Mucosa of descending colon (tissue), 3 donors: Measurements from ENCODE around the gene ATP6V1D. TPM values are rescaled to one million over a fixed set of nuclear protein-coding genes. Genes with fewer than 3 reads are reported as not detected.

Experiments used
- ATAC-seq: fragments of 200-7000 bp; cut with Tn5 transposase; one replicate; pipeline ENCODE4 v1.9.1; 2020; ENCODE audit warnings: mild to moderate bottlenecking, moderate library complexity
- DNase-seq, 3 donors: peaks; one replicate each; pipeline ENCODE4 v3.0.0-alpha.2; 2020
- H3K36me3 ChIP-seq: fragments of 200-600 bp; one replicate; pipeline ENCODE4 v1.8.0; 2021; ENCODE audit warnings: low read depth, mild to moderate bottlenecking
- H3K4me1 ChIP-seq: fragments of 200-600 bp; one replicate; pipeline ENCODE4 v1.8.0; 2021; ENCODE audit warnings: low read depth, mild to moderate bottlenecking
- H3K4me3 ChIP-seq: fragments of 200-600 bp; one replicate; pipeline ENCODE4 v1.8.0; 2021; ENCODE audit warnings: mild to moderate bottlenecking
- H3K9me3 ChIP-seq: fragments of 200-600 bp; one replicate; pipeline ENCODE4 v1.8.0; 2021; ENCODE audit warnings: mild to moderate bottlenecking
- intact Hi-C, 2 donors: fragments of 100-400 bp; cut with DNase I in 1 of 2; cut with micrococcal nuclease in 1 of 2; formaldehyde crosslinking; loops; one replicate each; pipeline versions ENCODE4 v1.11.0 to v1.11.1; 2022; cut with DNase I, micrococcal nuclease
- total RNA-seq, 3 donors: library from RNA; stranded (reverse); fragmentation: NEBNext Ultra II Directional in 2 of 3; extraction: Animal tissue kit (Norgen Biotek cat#: 25700) in 2 of 3; gene quantifications; one replicate each; pipeline versions ENCODE4 v1.2.1 to v1.2.4, GENCODE V29; 2021 to 2023
- TF ChIP-seq, protein P1 (sequence below): fragments of 200-600 bp; IDR thresholded peaks from one replicate; pipeline ENCODE4 v1.8.0; 2022; ENCODE audit warnings: antibody characterized with exemption, mild to moderate bottlenecking
- donor health status: DM: no; HTN: no; CAD: no; lungs with moderate emphysema.
- donor health status: DM: no; HTN: no; CAD: no.
- donor health status: DM: no; HTN: yes; CAD: no.

The ATP6V1D gene
- total RNA-seq, 3 donors from 2014 or later = 74.1 to 83.7 (median 81.6) TPM

DNA sequence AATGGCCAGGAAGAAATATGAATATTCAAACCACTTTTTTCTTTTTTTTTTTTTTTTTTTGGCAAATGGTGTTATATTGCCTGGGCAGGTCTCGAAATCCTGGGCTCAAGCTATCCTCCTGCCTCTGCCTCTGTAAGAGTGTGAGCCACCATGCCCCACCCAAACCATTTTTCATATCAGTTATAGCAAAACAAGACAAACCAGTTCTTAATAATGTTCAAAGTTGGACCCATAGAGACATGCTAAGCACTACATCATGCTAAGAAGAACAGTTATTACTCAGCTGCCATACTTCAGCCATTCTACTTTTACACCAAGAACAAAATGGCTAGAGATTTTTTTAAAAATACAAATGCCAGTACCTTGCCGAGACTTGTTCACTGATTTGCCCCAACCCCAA, 26.0 kb upstream of the ATP6V1D start:
- no peak overlapping the region for H3K4me3 ChIP-seq
- no peaks in the 10 kb centered on the region for H3K9me3 ChIP-seq
- no peaks in the 10 kb centered on the region for H3K4me1 ChIP-seq
- intact Hi-C loops = no loop called here
- TF ChIP-seq, protein P1, sequence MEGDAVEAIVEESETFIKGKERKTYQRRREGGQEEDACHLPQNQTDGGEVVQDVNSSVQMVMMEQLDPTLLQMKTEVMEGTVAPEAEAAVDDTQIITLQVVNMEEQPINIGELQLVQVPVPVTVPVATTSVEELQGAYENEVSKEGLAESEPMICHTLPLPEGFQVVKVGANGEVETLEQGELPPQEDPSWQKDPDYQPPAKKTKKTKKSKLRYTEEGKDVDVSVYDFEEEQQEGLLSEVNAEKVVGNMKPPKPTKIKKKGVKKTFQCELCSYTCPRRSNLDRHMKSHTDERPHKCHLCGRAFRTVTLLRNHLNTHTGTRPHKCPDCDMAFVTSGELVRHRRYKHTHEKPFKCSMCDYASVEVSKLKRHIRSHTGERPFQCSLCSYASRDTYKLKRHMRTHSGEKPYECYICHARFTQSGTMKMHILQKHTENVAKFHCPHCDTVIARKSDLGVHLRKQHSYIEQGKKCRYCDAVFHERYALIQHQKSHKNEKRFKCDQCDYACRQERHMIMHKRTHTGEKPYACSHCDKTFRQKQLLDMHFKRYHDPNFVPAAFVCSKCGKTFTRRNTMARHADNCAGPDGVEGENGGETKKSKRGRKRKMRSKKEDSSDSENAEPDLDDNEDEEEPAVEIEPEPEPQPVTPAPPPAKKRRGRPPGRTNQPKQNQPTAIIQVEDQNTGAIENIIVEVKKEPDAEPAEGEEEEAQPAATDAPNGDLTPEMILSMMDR = no peak
- DNase-seq = no peak
- H3K36me3 ChIP-seq = peaks cover 11% of the 10 kb centered on the region
- peak; percentile 25 for ATAC-seq

DNA sequence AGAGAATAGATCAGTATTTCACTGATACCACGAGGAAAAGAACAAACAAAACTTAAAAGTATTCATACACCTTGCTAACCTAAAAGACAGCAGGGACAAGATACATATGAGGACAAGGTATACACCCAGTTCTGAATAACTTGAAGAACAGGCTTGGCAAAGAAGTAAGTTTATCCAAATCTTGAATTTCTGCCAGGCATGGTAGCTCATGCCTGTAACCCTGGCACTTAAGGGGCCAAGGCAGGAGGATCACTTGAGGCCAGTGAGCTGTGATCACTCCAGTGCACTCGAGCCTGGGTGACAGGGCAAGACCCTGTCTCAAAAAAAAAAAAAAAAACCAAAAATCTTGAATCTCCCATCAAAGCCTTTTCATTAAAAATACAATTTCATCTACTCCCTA, 25.5 kb upstream of the ATP6V1D start:
- no peaks in the 10 kb centered on the region for H3K4me1 ChIP-seq
- ATAC-seq (no peak), DNase-seq (no peak)
- H3K36me3 ChIP-seq = peaks cover 11% of the 10 kb centered on the region
- intact Hi-C loops = no loop called here
- TF ChIP-seq, protein P1 = no peak
- no peaks in the 10 kb centered on the region for H3K9me3 ChIP-seq
- H3K4me3 ChIP-seq = no peak overlapping the region

DNA sequence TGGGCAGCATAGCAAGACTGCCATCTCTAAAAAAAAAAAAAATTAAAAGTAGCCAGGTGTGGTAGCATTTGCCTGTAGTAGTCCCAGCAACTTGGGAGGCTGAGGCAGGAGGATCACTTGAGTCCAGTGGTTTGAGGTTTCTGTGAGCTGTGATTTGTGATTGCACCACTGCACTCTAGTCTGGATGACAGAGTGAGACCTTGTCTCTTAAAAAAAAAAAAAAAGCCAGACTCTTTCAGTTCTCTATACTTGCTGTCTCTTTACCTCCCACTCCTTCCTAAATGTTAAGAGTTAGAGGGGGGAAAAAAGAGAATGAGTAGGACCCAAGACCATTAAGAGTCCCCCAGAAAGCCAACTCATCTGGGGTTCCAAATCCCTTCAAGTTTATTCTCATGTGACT, 18.3 kb upstream of the ATP6V1D start:
- intact Hi-C loops = no loop called here
- ATAC-seq (no peak), DNase-seq (no peak)
- Histone ChIP-seq H3K4me3 (no peak overlapping the region), H3K36me3 (peaks cover 21% of the 10 kb centered on the region), H3K4me1 (no peaks in the 10 kb centered on the region), H3K9me3 (no peaks in the 10 kb centered on the region)
- TF ChIP-seq, protein P1 = no peak

DNA sequence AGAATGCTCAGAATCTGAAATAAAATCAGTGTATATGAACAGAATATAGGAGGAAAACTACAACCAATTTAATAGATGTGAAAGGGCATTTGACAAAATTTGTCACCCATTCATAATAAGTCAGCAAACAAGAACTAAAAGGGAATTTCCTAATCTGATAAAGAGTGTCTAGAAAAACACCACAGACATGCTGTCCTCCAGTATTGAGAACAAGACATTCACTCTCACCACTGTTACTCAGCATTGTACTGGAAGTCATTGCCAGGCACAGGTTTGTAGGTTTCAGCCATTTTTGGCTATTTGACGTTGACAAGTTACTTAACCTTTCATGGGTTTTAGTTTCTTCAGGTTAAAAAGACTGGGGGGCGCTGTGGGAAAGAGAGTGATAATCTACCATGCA, 13.7 kb upstream of the ATP6V1D start:
- intact Hi-C loops = no loop called here

DNA sequence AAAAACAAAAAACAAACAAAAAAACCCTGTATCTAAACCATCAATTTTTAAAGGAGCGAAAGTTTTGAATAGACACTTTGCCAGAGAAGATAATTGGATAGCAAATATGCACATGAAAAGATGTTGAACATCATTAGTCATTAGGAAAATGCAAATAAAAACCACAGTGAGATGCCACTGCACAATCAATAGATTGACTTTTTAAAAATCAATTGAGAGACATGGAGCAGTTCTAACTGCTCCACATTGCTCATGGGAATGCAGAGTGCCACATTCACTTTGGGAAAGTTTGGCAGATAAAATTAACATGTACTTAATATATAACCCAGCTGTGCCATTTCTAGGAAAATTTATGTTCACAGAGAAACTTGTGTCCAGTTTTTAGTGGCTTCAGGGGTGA, 13.2 kb upstream of the ATP6V1D start:
- intact Hi-C loops = no loop called here
- Histone ChIP-seq H3K36me3 (peaks cover 10% of the 10 kb centered on the region), H3K9me3 (no peaks in the 10 kb centered on the region), H3K4me1 (no peaks in the 10 kb centered on the region), H3K4me3 (no peak overlapping the region)
- TF ChIP-seq, protein P1 = no peak
- no peak for DNase-seq
- ATAC-seq = no peak

More for the DNA sequence above, 13.7 kb upstream of the ATP6V1D start:
- no peak for DNase-seq
- Histone ChIP-seq H3K9me3 (no peaks in the 10 kb centered on the region), H3K4me1 (no peaks in the 10 kb centered on the region), H3K4me3 (no peak overlapping the region), H3K36me3 (peaks cover 10% of the 10 kb centered on the region)
- ATAC-seq = no peak
- TF ChIP-seq, protein P1 = no peak
